H9 (cell line): ENCODE results near the gene IL18BP. TPM values are rescaled to one million over a fixed set of nuclear protein-coding genes. Genes with fewer than 3 reads are reported as not detected.

Experiments
- DNase-seq: peaks from one replicate; pipeline ENCODE4 v3.0.0-alpha.2; 2017
- H2AFZ ChIP-seq: one replicate; pipeline ENCODE4 v1.6.1; 2013; ENCODE audit warnings: mild to moderate bottlenecking, low read length, control low read depth, moderate library complexity
- H2AK5ac ChIP-seq: 2 replicates; pipeline ENCODE4 v1.6.1; 2013; ENCODE audit warnings: low read length, control low read depth, mixed read lengths; ENCODE audit not compliant: insufficient read length
- H2BK120ac ChIP-seq: one replicate; pipeline ENCODE4 v1.6.1; 2013; ENCODE audit warnings: low read depth, mild to moderate bottlenecking, low read length, control low read depth, inconsistent platforms; ENCODE audit not compliant: poor library complexity, severe bottlenecking
- H2BK12ac ChIP-seq: 2 replicates; pipeline ENCODE4 v1.6.1; 2013; ENCODE audit warnings: low read length, control low read depth, mixed read lengths, low read depth; ENCODE audit not compliant: insufficient read length
- H2BK15ac ChIP-seq: 2 replicates; pipeline ENCODE4 v1.6.1; 2013; ENCODE audit warnings: low read depth, low read length, control low read depth
- H2BK20ac ChIP-seq: one replicate; pipeline ENCODE4 v1.6.1; 2013; ENCODE audit warnings: low read depth, mild to moderate bottlenecking, low read length, control low read depth, inconsistent platforms; ENCODE audit not compliant: poor library complexity, severe bottlenecking
- H2BK5ac ChIP-seq: 2 replicates; pipeline ENCODE4 v1.6.1; 2013; ENCODE audit warnings: low read length, control low read depth, mixed read lengths; ENCODE audit not compliant: insufficient read length
- H3K14ac ChIP-seq: 2 replicates; pipeline ENCODE4 v1.6.1; 2013; ENCODE audit warnings: low read length, control low read depth; ENCODE audit not compliant: insufficient read depth
- H3K18ac ChIP-seq: 2 replicates; pipeline ENCODE4 v1.6.1; 2013; ENCODE audit warnings: low read depth, mild to moderate bottlenecking, mixed read lengths, low read length, control low read depth; ENCODE audit not compliant: insufficient read length
- H3K23ac ChIP-seq: 2 replicates; pipeline ENCODE4 v1.6.1; 2013; ENCODE audit warnings: low read length, control low read depth, mixed read lengths, low read depth; ENCODE audit not compliant: insufficient read length
- H3K23me2 ChIP-seq: 2 replicates; pipeline ENCODE4 v1.6.1; 2013; ENCODE audit warnings: low read depth, mild to moderate bottlenecking, mixed read lengths, low read length, control low read depth; ENCODE audit not compliant: insufficient read length, poor library complexity, severe bottlenecking
- H3K27ac ChIP-seq: 2 replicates; pipeline ENCODE4 v1.5.1; 2013; ENCODE audit warnings: low read length, control low read depth, mixed read lengths, low read depth; ENCODE audit not compliant: insufficient read length
- H3K27me3 ChIP-seq: 2 replicates; pipeline ENCODE4 v1.6.1; 2013; ENCODE audit warnings: low read length, control low read depth, inconsistent platforms; ENCODE audit not compliant: insufficient read depth
- H3K4ac ChIP-seq: 2 replicates; pipeline ENCODE4 v1.6.1; 2013; ENCODE audit warnings: low read depth, mild to moderate bottlenecking, control low read depth, inconsistent platforms, low read length, moderate library complexity
- H3K4me1 ChIP-seq: 2 replicates; pipeline ENCODE4 v1.6.1; 2013; ENCODE audit warnings: low read length, control low read depth, inconsistent platforms; ENCODE audit not compliant: insufficient read depth
- H3K4me2 ChIP-seq: 2 replicates; pipeline ENCODE4 v1.6.1; 2013; ENCODE audit warnings: low read length, control low read depth, mixed read lengths; ENCODE audit not compliant: insufficient read length, insufficient read depth
- H3K56ac ChIP-seq: 2 replicates; pipeline ENCODE4 v1.6.1; 2013; ENCODE audit warnings: low read depth, mild to moderate bottlenecking, mixed read lengths, low read length, control low read depth; ENCODE audit not compliant: insufficient read length
- H3K79me1 ChIP-seq: 2 replicates; pipeline ENCODE4 v1.6.1; 2013; ENCODE audit warnings: low read depth, mild to moderate bottlenecking, moderate library complexity, low read length, control low read depth, inconsistent platforms; ENCODE audit not compliant: insufficient read depth, poor library complexity, severe bottlenecking
- H3K79me2 ChIP-seq: 2 replicates; pipeline ENCODE4 v1.6.1; 2013; ENCODE audit warnings: low read length, control low read depth, inconsistent platforms; ENCODE audit not compliant: insufficient read depth
- H3K9ac ChIP-seq: 2 replicates; pipeline ENCODE4 v1.6.1; 2013; ENCODE audit warnings: low read length, control low read depth, mixed read lengths; ENCODE audit not compliant: insufficient read length; ENCODE audit errors: extremely low read depth
- H3K9me3 ChIP-seq: one replicate; pipeline ENCODE4 v1.6.1; 2013; ENCODE audit warnings: low read depth, low read length, inconsistent platforms; ENCODE audit not compliant: control insufficient read depth
- H3T11ph ChIP-seq: one replicate; pipeline ENCODE4 v1.6.1; 2013; ENCODE audit warnings: mild to moderate bottlenecking, low read length, control low read depth, inconsistent platforms
- H4K20me1 ChIP-seq: one replicate; pipeline ENCODE4 v1.6.1; 2013; ENCODE audit not compliant: control insufficient read depth, insufficient read length, insufficient read depth
- H4K5ac ChIP-seq: 2 replicates; pipeline ENCODE4 v1.6.1; 2013; ENCODE audit warnings: low read depth, mild to moderate bottlenecking, mixed read lengths, low read length, control low read depth; ENCODE audit not compliant: insufficient read length
- H4K8ac ChIP-seq: replicated peaks from 2 replicates; pipeline ENCODE4 v1.6.1; 2013; ENCODE audit warnings: low read length, control low read depth, mixed read lengths, low read depth; ENCODE audit not compliant: insufficient read length
- H4K91ac ChIP-seq: 2 replicates; pipeline ENCODE4 v1.6.1; 2013; ENCODE audit warnings: low read depth, mild to moderate bottlenecking, moderate library complexity, mixed read lengths, low read length, control low read depth; ENCODE audit not compliant: insufficient read length
- H3K27ac Mint-ChIP-seq, 3 experiments: 2 replicates in 2 of 3; 3 replicates in 1 of 3; pipeline ENCODE4 v1.8.0; 2020 to 2021; ENCODE audit warnings: mixed read lengths in 3 of 3, mild to moderate bottlenecking in 1 of 3, moderate library complexity in 1 of 3
- H3K27me3 Mint-ChIP-seq: 2 replicates; pipeline ENCODE4 v1.8.0; 2021; ENCODE audit warnings: low read depth, mild to moderate bottlenecking, moderate library complexity, mixed read lengths
- H3K36me3 Mint-ChIP-seq, 3 experiments: 2 replicates in 2 of 3; 3 replicates in 1 of 3; pipeline ENCODE4 v1.8.0; 2020 to 2021; ENCODE audit warnings: low read depth in 3 of 3, mixed read lengths in 3 of 3; ENCODE audit not compliant: insufficient read depth in 1 of 3
- H3K4me1 Mint-ChIP-seq, 2 experiments: 2 replicates each; pipeline ENCODE4 v1.8.0; 2020; ENCODE audit warnings: mixed read lengths in 2 of 2
- H3K4me3 Mint-ChIP-seq, 2 experiments: 2 replicates in 1 of 2; 3 replicates in 1 of 2; pipeline ENCODE4 v1.8.0; 2020 to 2021; ENCODE audit warnings: mild to moderate bottlenecking in 2 of 2, mixed read lengths in 2 of 2, moderate library complexity in 1 of 2
- H3K9me3 Mint-ChIP-seq, 2 experiments: 2 replicates in 1 of 2; 3 replicates in 1 of 2; pipeline ENCODE4 v1.8.0; 2020; ENCODE audit warnings: mild to moderate bottlenecking in 2 of 2, mixed read lengths in 2 of 2, moderate library complexity in 1 of 2
- CTCF ChIP-seq: fragments of 200-600 bp; sonication (generic); conservative IDR thresholded peaks from 3 replicates; pipeline ENCODE4 v1.8.0; 2021; ENCODE audit warnings: antibody characterized with exemption, mild to moderate bottlenecking
- WGBS: extraction: QIAGEN DNeasy Blood & Tissue Kit; methylation state at CpG from one replicate; pipeline ENCODE4 v1.1.7; 2013; ENCODE audit warnings: missing lambda C conversion rate, low lambda C conversion rate, mixed read lengths; ENCODE audit not compliant: insufficient read length; ENCODE audit errors: extremely low coverage; 5-methylcytosine and 5-hydroxymethylcytosine counted together
- total RNA-seq: library from RNA; stranded (reverse); gene quantifications from 2 replicates; pipeline ENCODE4 v1.2.1, GENCODE V29; 2021

Gene IL18BP
- total RNA-seq, 1 experiment from 2014 or later = 10.2 TPM

DNA sequence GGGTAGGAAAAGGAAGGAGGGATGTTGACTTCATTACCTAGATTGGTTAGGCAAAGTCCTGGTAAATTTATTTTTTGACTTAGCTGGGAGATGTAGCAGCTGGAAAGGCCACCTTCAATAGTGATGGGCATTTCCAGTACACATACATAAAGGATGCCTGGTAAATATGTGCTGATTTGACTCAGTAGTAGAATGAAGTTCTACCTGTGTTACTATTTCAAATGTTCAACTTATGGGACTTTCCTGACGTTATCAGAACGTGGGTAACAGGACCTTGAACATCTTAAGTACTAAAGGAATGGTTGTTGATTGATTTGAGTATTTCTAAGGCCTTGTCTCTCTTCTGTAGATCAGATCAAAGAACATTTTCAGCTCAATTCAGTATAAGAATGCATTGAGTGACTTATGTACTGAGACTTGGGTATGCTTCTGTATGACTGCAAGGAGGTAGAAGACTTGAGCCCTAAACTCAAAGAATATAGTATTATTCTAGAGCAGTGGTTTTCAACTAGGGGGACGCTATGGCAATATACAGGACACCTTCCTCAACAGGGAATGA, 42.7 kb upstream of the IL18BP start:
- no peak for TF ChIP-seq CTCF
- Histone ChIP-seq H2BK20ac (no peak overlapping the region), H3K79me2 (no peaks in the 10 kb centered on the region; the same call in 1 of the 2 replicates), H3K18ac (no peak overlapping the region), H3K9me3 (no peaks in the 10 kb centered on the region), H2BK5ac (no peak overlapping the region), H4K91ac (no peak overlapping the region), H4K8ac (no peak overlapping the region), H2AFZ (no peak overlapping the region), H3T11ph (no peak overlapping the region), H3K56ac (no peak overlapping the region), H4K20me1 (no peaks in the 10 kb centered on the region), H2BK15ac (no peak overlapping the region), H3K27me3 (no peaks in the 10 kb centered on the region), H3K9ac (no peak overlapping the region), H4K5ac (no peak overlapping the region), H3K14ac (no peak overlapping the region), H3K4me1 (no peaks in the 10 kb centered on the region), H3K27ac (no peak overlapping the region), H3K4me2 (no peak overlapping the region), H3K23ac (no peak overlapping the region), H2BK120ac (no peak overlapping the region), H3K23me2 (no peaks in the 10 kb centered on the region), H2AK5ac (no peak overlapping the region), H3K79me1 (peaks cover 9% of the 10 kb centered on the region), H2BK12ac (no peak overlapping the region), H3K4ac (no peak overlapping the region)
- H3K4me3 Mint-ChIP-seq = no peak overlapping the region
- no peaks in the 10 kb centered on the region for H3K9me3 Mint-ChIP-seq
- no peaks in the 10 kb centered on the region for H3K27me3 Mint-ChIP-seq
- DNase-seq = no peak
- no peak overlapping the region for H3K27ac Mint-ChIP-seq
- H3K4me1 Mint-ChIP-seq = no peaks in the 10 kb centered on the region
- peaks cover 6 to 8% (median 6%) of the 10 kb centered on the region in 3 experiments for H3K36me3 Mint-ChIP-seq
- WGBS = no CpG with 5 or more reads among the region's 3 CpGs
